H1 (cell line): ENCODE measurements around the gene ST8SIA3. TPM values are rescaled to one million over a fixed set of nuclear protein-coding genes. Genes with fewer than 3 reads are reported as not detected.

ENCODE experiments used
- HDAC2 ChIP-seq, 2 experiments: fragments of 300-600 bp in 1 of 2; sonication (generic) in 1 of 2; IDR thresholded peaks; 2 replicates each; pipeline ENCODE4 v1.6.1; 2011 to 2012; ENCODE audit warnings: low read depth in 2 of 2, low read length in 2 of 2, mild to moderate bottlenecking in 2 of 2, moderate library complexity in 2 of 2, borderline replicate concordance in 1 of 2, inconsistent platforms in 1 of 2
- SRF ChIP-seq: IDR thresholded peaks from 2 replicates; pipeline ENCODE4 v1.6.1; 2011; ENCODE audit warnings: mild to moderate bottlenecking, low read depth, low read length, moderate library complexity
- polyA plus RNA-seq, 7 experiments: library from polyadenylated mRNA; depleted of rRNA in 3 of 7; stranded (reverse) in 5 of 7; unstranded in 2 of 7; fragments of >200 nt in 5 of 7; fragments of 200-250 nt in 2 of 7; gene quantifications; 1 replicate in 5 of 7; 2 replicates in 1 of 7; 4 replicates in 1 of 7; pipeline versions ENCODE4 v1.2.1 to v1.2.3, GENCODE V29; 2011 to 2013; ENCODE audit warnings: missing spikeins in 2 of 7, mixed read lengths in 2 of 7
- total RNA-seq: library from RNA; stranded (reverse); fragmentation: NEBNext Ultra II Directional; extraction: Animal tissue kit (Norgen Biotek cat#: 25700); gene quantifications from 2 replicates; pipeline ENCODE4 v1.2.1, GENCODE V29; 2021

ST8SIA3 gene
- total and polyA plus RNA-seq, 2 of the 8 experiments (the other 6 are each of a cell fraction or from before 2014, with no cell fraction given): 1.2 to 3.7 TPM

GRCh38 chr18:57389271-57389670, 36.9 kb downstream of the ST8SIA3 start (continued):
- TF ChIP-seq SRF (no peak), HDAC2 (IDR thresholded peaks at IDR 0.05; ENCODE audit: borderline replicate concordance in 1 of 2, low read depth in 2 of 2, low read length in 2 of 2) (no peak)
